CD8-positive, alpha-beta memory T cell (primary cell): ENCODE data around the gene AKR7A2. TPM values are rescaled to one million over a fixed set of nuclear protein-coding genes. Genes with fewer than 3 reads are reported as not detected.

Experiments
- CTCF ChIA-PET: fragments of 350-600 bp; sonication (Branson Sonifier 250); formaldehyde crosslinking; loops from one replicate; lab custom pipeline; 2021; ENCODE audit warnings: antibody characterized with exemption; lab: Charles Lee
- POLR2A ChIA-PET: fragments of 350-600 bp; sonication (Branson Sonifier 250); formaldehyde crosslinking; loops from one replicate; lab custom pipeline; 2021; ENCODE audit warnings: antibody characterized with exemption; lab: Charles Lee
- DNase-seq, 5 donors: peaks; one replicate each; pipeline versions ENCODE4 v3.0.0 to v3.0.0-alpha.2; 2020 to 2022; ENCODE audit warnings: mixed read lengths in 1 of 5
- H3K27ac ChIP-seq: one replicate; pipeline ENCODE4 v1.7.0; 2013; ENCODE audit warnings: low read depth, mild to moderate bottlenecking, low read length, moderate library complexity
- H3K27me3 ChIP-seq: 2 replicates; pipeline ENCODE4 v1.7.0; 2013; ENCODE audit warnings: low read length, mild to moderate bottlenecking; ENCODE audit not compliant: insufficient read depth, poor library complexity, severe bottlenecking
- H3K36me3 ChIP-seq: 2 replicates; pipeline ENCODE4 v1.7.0; 2013; ENCODE audit warnings: mild to moderate bottlenecking, low read length, moderate library complexity; ENCODE audit not compliant: insufficient read depth
- H3K4me1 ChIP-seq: 2 replicates; pipeline ENCODE4 v1.7.0; 2013; ENCODE audit warnings: mild to moderate bottlenecking, low read length, moderate library complexity; ENCODE audit not compliant: insufficient read depth
- H3K4me3 ChIP-seq: 2 replicates; pipeline ENCODE4 v1.7.0; 2013; ENCODE audit warnings: mild to moderate bottlenecking, low read length
- H3K9me3 ChIP-seq: 2 replicates; pipeline ENCODE4 v1.7.0; 2013; ENCODE audit warnings: mild to moderate bottlenecking, low read length
- H3K27ac Mint-ChIP-seq, 8 donors: one replicate each; pipeline ENCODE4 v1.8.0; 2020 to 2021; ENCODE audit warnings: mixed read lengths in 8 of 8, mild to moderate bottlenecking in 6 of 8, inconsistent platforms in 3 of 8, moderate library complexity in 3 of 8
- H3K27me3 Mint-ChIP-seq, 2 donors: one replicate each; pipeline ENCODE4 v1.8.0; 2020 to 2021; ENCODE audit warnings: mixed read lengths in 2 of 2, mild to moderate bottlenecking in 1 of 2, moderate library complexity in 1 of 2
- H3K36me3 Mint-ChIP-seq, 3 donors: one replicate each; pipeline ENCODE4 v1.8.0; 2020 to 2021; ENCODE audit warnings: mixed read lengths in 3 of 3, inconsistent platforms in 1 of 3, mild to moderate bottlenecking in 1 of 3
- H3K4me1 Mint-ChIP-seq, 3 donors: one replicate each; pipeline ENCODE4 v1.8.0; 2020 to 2021; ENCODE audit warnings: mixed read lengths in 3 of 3, inconsistent platforms in 1 of 3, mild to moderate bottlenecking in 1 of 3
- H3K4me3 Mint-ChIP-seq, 7 donors: one replicate each; pipeline ENCODE4 v1.8.0; 2020 to 2021; ENCODE audit warnings: mixed read lengths in 7 of 7, mild to moderate bottlenecking in 6 of 7, moderate library complexity in 4 of 7, inconsistent platforms in 2 of 7
- H3K9me3 Mint-ChIP-seq, 5 donors: one replicate each; pipeline ENCODE4 v1.8.0; 2020 to 2022; ENCODE audit warnings: mixed read lengths in 5 of 5, mild to moderate bottlenecking in 3 of 5, moderate library complexity in 2 of 5, inconsistent platforms in 1 of 5
- polyA plus RNA-seq: library from polyadenylated mRNA; unstranded; fragments of 300-500 nt; fragmentation: Illumina TruSeq; gene quantifications from one replicate; pipeline ENCODE4 v1.2.3, GENCODE V29; 2021
- total RNA-seq, 2 experiments: library from RNA; stranded (reverse); gene quantifications; one replicate each; pipeline ENCODE4 v1.2.3, GENCODE V29; 2021

The AKR7A2 gene
- total and polyA plus RNA-seq, 3 experiments from 2014 or later = 36.4 to 102 (median 38.3) TPM

DNA sequence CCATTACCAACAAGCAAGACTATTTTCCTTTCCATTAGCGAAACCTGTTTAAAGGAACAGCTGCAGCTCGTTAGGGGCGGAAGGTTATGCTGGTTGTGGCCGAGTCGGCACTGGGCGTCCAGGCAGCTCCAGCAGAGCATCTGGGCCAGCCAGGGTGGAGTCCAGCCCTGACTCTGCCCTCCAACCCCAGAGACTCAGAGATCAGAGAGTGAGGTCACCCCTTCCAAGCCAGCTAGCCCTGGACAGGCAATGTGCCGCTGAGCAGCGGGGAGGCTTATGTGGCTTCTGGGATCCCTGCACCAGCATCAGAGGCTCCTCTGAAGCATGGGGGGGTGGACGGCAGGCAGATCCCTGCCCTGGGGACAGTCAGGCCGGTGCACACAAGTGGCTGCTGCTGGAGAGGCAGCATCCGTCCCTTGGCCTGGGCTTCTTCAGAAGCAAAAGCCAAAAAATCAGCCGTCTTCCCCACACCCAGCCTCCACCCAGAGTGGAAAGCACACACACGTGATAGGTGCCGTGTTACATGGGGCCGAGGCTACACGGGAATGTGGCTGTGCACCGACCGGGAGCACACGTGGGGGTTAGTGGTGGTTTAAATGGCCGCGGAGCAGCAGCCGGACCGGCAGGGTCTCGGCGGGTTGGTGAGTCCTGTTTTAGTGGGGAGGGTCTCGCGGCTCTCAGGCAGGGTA, 30.3 kb upstream of the AKR7A2 start:
- H3K27me3 ChIP-seq = no peaks in the 10 kb centered on the region
- DNase-seq = no peak
- H3K27ac Mint-ChIP-seq = peak overlapping the region in 4 of 8 donors; percentile 13 to 72 (median 69)
- H3K27ac ChIP-seq = no peak overlapping the region
- H3K4me1 ChIP-seq = no peaks in the 10 kb centered on the region
- ChIA-PET CTCF (interaction anchor here (0.9 to 4.0 kb wide), 10 partner anchors 13 to 309 kb away, joined by 3 to 23 read pairs (median 4); no protein-coding TSS in a partner anchor), POLR2A (no interaction called here)
- H3K4me1 Mint-ChIP-seq = peaks cover 2 to 19% (median 5%) of the 10 kb centered on the region in 3 donors
- peaks cover 0 to 1% of the 10 kb centered on the region in 2 donors for H3K27me3 Mint-ChIP-seq
- peaks cover 43% of the 10 kb centered on the region for H3K36me3 ChIP-seq
- peaks cover 0 to 87% (median 8%) of the 10 kb centered on the region in 3 donors for H3K36me3 Mint-ChIP-seq
- H3K4me3 ChIP-seq = no peak overlapping the region
- no peak overlapping the region for H3K4me3 Mint-ChIP-seq
- no peaks in the 10 kb centered on the region for H3K9me3 ChIP-seq
- H3K9me3 Mint-ChIP-seq = no peaks in the 10 kb centered on the region

- DNase-seq = peak; percentile 54 to 75 (median 61)
- H3K27me3 Mint-ChIP-seq = peaks cover 0 to 1% of the 10 kb centered on the region in 2 donors
- no peaks in the 10 kb centered on the region for H3K4me1 ChIP-seq
- H3K4me3 ChIP-seq = no peak overlapping the region
- peak overlapping the region in 1 of 7 donors; percentile 40 for H3K4me3 Mint-ChIP-seq
- H3K27me3 ChIP-seq = no peaks in the 10 kb centered on the region
- no peaks in the 10 kb centered on the region for H3K9me3 Mint-ChIP-seq
- H3K27ac Mint-ChIP-seq = peak overlapping the region; percentile 47 to 93 (median 73)
- ChIA-PET POLR2A (no interaction called here), CTCF (interaction anchor here (0.9 to 4.0 kb wide), 11 partner anchors 12 to 320 kb away, joined by 3 to 23 read pairs (median 3); no protein-coding TSS in a partner anchor)
- H3K9me3 ChIP-seq = no peaks in the 10 kb centered on the region
- H3K36me3 ChIP-seq = peaks cover 43% of the 10 kb centered on the region
- H3K4me1 Mint-ChIP-seq = peaks cover 2 to 19% (median 5%) of the 10 kb centered on the region in 3 donors
- peaks cover 0 to 84% (median 8%) of the 10 kb centered on the region in 3 donors for H3K36me3 Mint-ChIP-seq
- H3K27ac ChIP-seq = no peak overlapping the region
Measured at GRCh38 chr1:19341201-19342061, 29.5 kb upstream of the AKR7A2 start.

GRCh38 chr1:19340387-19340937, 28.5 kb upstream of the AKR7A2 start:
- H3K36me3 Mint-ChIP-seq = peaks cover 0 to 78% (median 6%) of the 10 kb centered on the region in 3 donors
- H3K9me3 Mint-ChIP-seq = no peaks in the 10 kb centered on the region

DNA sequence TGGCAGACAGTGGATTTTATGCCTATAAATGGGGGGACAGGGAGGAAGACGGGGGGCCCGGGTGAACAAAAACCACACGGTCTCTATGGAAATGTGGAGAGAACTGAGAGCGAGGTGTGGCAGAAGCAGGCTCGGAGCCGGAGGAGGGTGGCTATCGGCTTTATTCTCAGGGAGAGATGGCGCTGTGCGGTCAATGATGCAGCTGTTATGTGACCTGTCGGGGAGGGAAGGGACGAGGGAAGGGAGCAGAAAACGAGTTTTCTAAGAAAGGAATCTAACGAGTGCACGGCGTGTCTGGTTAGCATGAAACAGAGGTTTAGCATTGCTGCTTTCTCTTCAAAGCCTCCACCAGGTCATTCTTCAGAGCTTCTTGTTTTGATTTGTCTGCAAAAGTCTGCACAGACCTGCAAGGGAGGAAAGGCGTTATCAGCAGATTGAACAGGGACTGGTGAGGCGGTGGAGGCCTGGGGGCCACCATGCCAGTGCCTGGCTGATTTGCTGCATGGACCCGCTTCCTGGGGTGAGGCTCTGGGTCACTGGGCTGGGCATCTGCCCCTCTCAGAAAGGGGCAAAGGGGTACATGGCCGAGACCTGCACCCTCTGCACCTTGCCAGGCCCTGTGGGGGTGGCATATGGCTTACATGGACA, 27.4 kb upstream of the AKR7A2 start:
- no peak for DNase-seq
- H3K27ac Mint-ChIP-seq = peak overlapping the region in 1 of 8 donors; percentile 43
- no peak overlapping the region for H3K4me3 Mint-ChIP-seq
- POLR2A ChIA-PET = no interaction called here
- peaks cover 0 to 1% of the 10 kb centered on the region in 2 donors for H3K27me3 Mint-ChIP-seq
- Histone ChIP-seq H3K4me1 (no peaks in the 10 kb centered on the region), H3K9me3 (no peaks in the 10 kb centered on the region), H3K4me3 (no peak overlapping the region), H3K27me3 (no peaks in the 10 kb centered on the region), H3K36me3 (peaks cover 30% of the 10 kb centered on the region), H3K27ac (no peak overlapping the region)
- peaks cover 2 to 14% (median 5%) of the 10 kb centered on the region in 3 donors for H3K4me1 Mint-ChIP-seq
- CTCF ChIA-PET = no interaction called here
- no peaks in the 10 kb centered on the region for H3K9me3 Mint-ChIP-seq
- H3K36me3 Mint-ChIP-seq = peaks cover 0 to 67% (median 6%) of the 10 kb centered on the region in 3 donors

More at GRCh38 chr1:19340387-19340937, 28.5 kb upstream of the AKR7A2 start:
- DNase-seq = no peak
- H3K4me3 Mint-ChIP-seq = peak overlapping the region in 1 of 7 donors; percentile 57
- peaks cover 0 to 1% of the 10 kb centered on the region in 2 donors for H3K27me3 Mint-ChIP-seq
- ChIA-PET POLR2A (no interaction called here), CTCF (interaction anchor here (1.0 to 4.0 kb wide), 3 partner anchors 43 to 320 kb away, joined by 3 to 23 read pairs (median 3); no protein-coding TSS in a partner anchor)
- Histone ChIP-seq H3K27me3 (no peaks in the 10 kb centered on the region), H3K36me3 (peaks cover 38% of the 10 kb centered on the region), H3K4me3 (no peak overlapping the region), H3K9me3 (no peaks in the 10 kb centered on the region), H3K27ac (no peak overlapping the region), H3K4me1 (no peaks in the 10 kb centered on the region)
- H3K4me1 Mint-ChIP-seq = peaks cover 2 to 14% (median 5%) of the 10 kb centered on the region in 3 donors
- H3K27ac Mint-ChIP-seq = peak overlapping the region in 3 of 8 donors; percentile 22 to 72 (median 37)

DNA sequence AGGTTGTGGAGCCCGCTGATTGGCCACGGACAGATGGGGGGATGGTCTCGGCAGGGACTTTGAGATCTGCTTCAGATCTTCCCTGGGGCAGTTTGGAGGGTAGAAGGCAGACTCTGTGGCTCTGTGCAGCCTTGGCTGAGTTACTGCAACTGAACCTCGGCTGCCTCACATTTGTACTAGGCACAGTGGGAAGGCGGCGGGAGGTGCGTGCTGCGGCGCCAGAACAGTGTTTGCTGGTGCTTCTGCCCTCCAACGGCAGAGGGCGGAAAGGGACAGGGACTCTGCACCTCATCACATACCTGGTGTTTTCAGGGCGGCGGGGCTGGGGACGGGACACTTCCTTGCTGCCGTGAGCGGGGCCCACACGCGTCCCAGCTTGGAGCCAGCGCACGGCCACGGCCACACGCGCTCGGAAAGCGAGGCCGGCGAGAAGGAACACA, 26.4 kb upstream of the AKR7A2 start:
- no peaks in the 10 kb centered on the region for H3K4me1 ChIP-seq
- H3K36me3 ChIP-seq = peaks cover 22% of the 10 kb centered on the region
- peaks cover 0 to 1% of the 10 kb centered on the region in 2 donors for H3K27me3 Mint-ChIP-seq
- no peak overlapping the region for H3K27ac Mint-ChIP-seq
- no peak overlapping the region for H3K27ac ChIP-seq
- no peak for DNase-seq
- POLR2A ChIA-PET = interaction anchor here (0.6 kb wide), 1 partner anchor 146 kb away, joined by 3 read pairs; no protein-coding TSS in a partner anchor
- peaks cover 2 to 14% (median 5%) of the 10 kb centered on the region in 3 donors for H3K4me1 Mint-ChIP-seq
- peaks cover 0 to 57% (median 6%) of the 10 kb centered on the region in 3 donors for H3K36me3 Mint-ChIP-seq
- H3K4me3 Mint-ChIP-seq = no peak overlapping the region
- H3K9me3 ChIP-seq = no peaks in the 10 kb centered on the region
- H3K27me3 ChIP-seq = no peaks in the 10 kb centered on the region
- CTCF ChIA-PET = no interaction called here
- no peak overlapping the region for H3K4me3 ChIP-seq
- no peaks in the 10 kb centered on the region for H3K9me3 Mint-ChIP-seq

GRCh38 chr1:19337289-19337688, 25.3 kb upstream of the AKR7A2 start:
- peaks cover 0 to 48% (median 6%) of the 10 kb centered on the region in 3 donors for H3K36me3 Mint-ChIP-seq

GRCh38 chr1:19336543-19336942, 24.6 kb upstream of the AKR7A2 start:
- Mint-ChIP-seq H3K9me3 (no peaks in the 10 kb centered on the region), H3K36me3 (peaks cover 0 to 41% (median 6%) of the 10 kb centered on the region in 3 donors), H3K27me3 (no peaks in the 10 kb centered on the region), H3K27ac (peak overlapping the region in 4 of 8 donors; percentile 16 to 77 (median 34)), H3K4me1 (peaks cover 0 to 5% (median 3%) of the 10 kb centered on the region in 3 donors), H3K4me3 (no peak overlapping the region)
- Histone ChIP-seq H3K4me1 (no peaks in the 10 kb centered on the region), H3K36me3 (peaks cover 22% of the 10 kb centered on the region), H3K4me3 (no peak overlapping the region), H3K9me3 (no peaks in the 10 kb centered on the region), H3K27ac (no peak overlapping the region), H3K27me3 (no peaks in the 10 kb centered on the region)
- no peak for DNase-seq
- POLR2A ChIA-PET = no interaction called here
- CTCF ChIA-PET = no interaction called here

More at GRCh38 chr1:19337289-19337688, 25.3 kb upstream of the AKR7A2 start:
- Mint-ChIP-seq H3K4me1 (peaks cover 0 to 10% (median 5%) of the 10 kb centered on the region in 3 donors), H3K9me3 (no peaks in the 10 kb centered on the region), H3K27me3 (no peaks in the 10 kb centered on the region), H3K4me3 (peak overlapping the region in 1 of 7 donors; percentile 11), H3K27ac (peak overlapping the region in 4 of 8 donors; percentile 16 to 87 (median 69))
- H3K9me3 ChIP-seq = no peaks in the 10 kb centered on the region
- H3K36me3 ChIP-seq = peaks cover 22% of the 10 kb centered on the region
- no peak for DNase-seq
- ChIA-PET CTCF (no interaction called here), POLR2A (no interaction called here)
- no peak overlapping the region for H3K4me3 ChIP-seq
- no peaks in the 10 kb centered on the region for H3K27me3 ChIP-seq
- H3K4me1 ChIP-seq = no peaks in the 10 kb centered on the region
- H3K27ac ChIP-seq = no peak overlapping the region
